H9 (cell line): ENCODE results near the gene LNP1. TPM values are rescaled to one million over a fixed set of nuclear protein-coding genes. Genes with fewer than 3 reads are reported as not detected.

Experiments used
- DNase-seq: peaks from one replicate; pipeline ENCODE4 v3.0.0-alpha.2; 2017
- H2AFZ ChIP-seq: one replicate; pipeline ENCODE4 v1.6.1; 2013; ENCODE audit warnings: mild to moderate bottlenecking, low read length, control low read depth, moderate library complexity
- H2AK5ac ChIP-seq: 2 replicates; pipeline ENCODE4 v1.6.1; 2013; ENCODE audit warnings: low read length, control low read depth, mixed read lengths; ENCODE audit not compliant: insufficient read length
- H2BK120ac ChIP-seq: one replicate; pipeline ENCODE4 v1.6.1; 2013; ENCODE audit warnings: low read depth, mild to moderate bottlenecking, low read length, control low read depth, inconsistent platforms; ENCODE audit not compliant: poor library complexity, severe bottlenecking
- H2BK12ac ChIP-seq: 2 replicates; pipeline ENCODE4 v1.6.1; 2013; ENCODE audit warnings: low read length, control low read depth, mixed read lengths, low read depth; ENCODE audit not compliant: insufficient read length
- H2BK15ac ChIP-seq: 2 replicates; pipeline ENCODE4 v1.6.1; 2013; ENCODE audit warnings: low read depth, low read length, control low read depth
- H2BK20ac ChIP-seq: one replicate; pipeline ENCODE4 v1.6.1; 2013; ENCODE audit warnings: low read depth, mild to moderate bottlenecking, low read length, control low read depth, inconsistent platforms; ENCODE audit not compliant: poor library complexity, severe bottlenecking
- H2BK5ac ChIP-seq: 2 replicates; pipeline ENCODE4 v1.6.1; 2013; ENCODE audit warnings: low read length, control low read depth, mixed read lengths; ENCODE audit not compliant: insufficient read length
- H3K14ac ChIP-seq: 2 replicates; pipeline ENCODE4 v1.6.1; 2013; ENCODE audit warnings: low read length, control low read depth; ENCODE audit not compliant: insufficient read depth
- H3K18ac ChIP-seq: 2 replicates; pipeline ENCODE4 v1.6.1; 2013; ENCODE audit warnings: low read depth, mild to moderate bottlenecking, mixed read lengths, low read length, control low read depth; ENCODE audit not compliant: insufficient read length
- H3K23ac ChIP-seq: 2 replicates; pipeline ENCODE4 v1.6.1; 2013; ENCODE audit warnings: low read length, control low read depth, mixed read lengths, low read depth; ENCODE audit not compliant: insufficient read length
- H3K23me2 ChIP-seq: 2 replicates; pipeline ENCODE4 v1.6.1; 2013; ENCODE audit warnings: low read depth, mild to moderate bottlenecking, mixed read lengths, low read length, control low read depth; ENCODE audit not compliant: insufficient read length, poor library complexity, severe bottlenecking
- H3K27ac ChIP-seq: 2 replicates; pipeline ENCODE4 v1.5.1; 2013; ENCODE audit warnings: low read length, control low read depth, mixed read lengths, low read depth; ENCODE audit not compliant: insufficient read length
- H3K27me3 ChIP-seq: 2 replicates; pipeline ENCODE4 v1.6.1; 2013; ENCODE audit warnings: low read length, control low read depth, inconsistent platforms; ENCODE audit not compliant: insufficient read depth
- H3K4ac ChIP-seq: 2 replicates; pipeline ENCODE4 v1.6.1; 2013; ENCODE audit warnings: low read depth, mild to moderate bottlenecking, control low read depth, inconsistent platforms, low read length, moderate library complexity
- H3K4me1 ChIP-seq: 2 replicates; pipeline ENCODE4 v1.6.1; 2013; ENCODE audit warnings: low read length, control low read depth, inconsistent platforms; ENCODE audit not compliant: insufficient read depth
- H3K4me2 ChIP-seq: 2 replicates; pipeline ENCODE4 v1.6.1; 2013; ENCODE audit warnings: low read length, control low read depth, mixed read lengths; ENCODE audit not compliant: insufficient read length, insufficient read depth
- H3K56ac ChIP-seq: 2 replicates; pipeline ENCODE4 v1.6.1; 2013; ENCODE audit warnings: low read depth, mild to moderate bottlenecking, mixed read lengths, low read length, control low read depth; ENCODE audit not compliant: insufficient read length
- H3K79me1 ChIP-seq: 2 replicates; pipeline ENCODE4 v1.6.1; 2013; ENCODE audit warnings: low read depth, mild to moderate bottlenecking, moderate library complexity, low read length, control low read depth, inconsistent platforms; ENCODE audit not compliant: insufficient read depth, poor library complexity, severe bottlenecking
- H3K79me2 ChIP-seq: 2 replicates; pipeline ENCODE4 v1.6.1; 2013; ENCODE audit warnings: low read length, control low read depth, inconsistent platforms; ENCODE audit not compliant: insufficient read depth
- H3K9ac ChIP-seq: 2 replicates; pipeline ENCODE4 v1.6.1; 2013; ENCODE audit warnings: low read length, control low read depth, mixed read lengths; ENCODE audit not compliant: insufficient read length; ENCODE audit errors: extremely low read depth
- H3K9me3 ChIP-seq: one replicate; pipeline ENCODE4 v1.6.1; 2013; ENCODE audit warnings: low read depth, low read length, inconsistent platforms; ENCODE audit not compliant: control insufficient read depth
- H3T11ph ChIP-seq: one replicate; pipeline ENCODE4 v1.6.1; 2013; ENCODE audit warnings: mild to moderate bottlenecking, low read length, control low read depth, inconsistent platforms
- H4K20me1 ChIP-seq: one replicate; pipeline ENCODE4 v1.6.1; 2013; ENCODE audit not compliant: control insufficient read depth, insufficient read length, insufficient read depth
- H4K5ac ChIP-seq: 2 replicates; pipeline ENCODE4 v1.6.1; 2013; ENCODE audit warnings: low read depth, mild to moderate bottlenecking, mixed read lengths, low read length, control low read depth; ENCODE audit not compliant: insufficient read length
- H4K8ac ChIP-seq: replicated peaks from 2 replicates; pipeline ENCODE4 v1.6.1; 2013; ENCODE audit warnings: low read length, control low read depth, mixed read lengths, low read depth; ENCODE audit not compliant: insufficient read length
- H4K91ac ChIP-seq: 2 replicates; pipeline ENCODE4 v1.6.1; 2013; ENCODE audit warnings: low read depth, mild to moderate bottlenecking, moderate library complexity, mixed read lengths, low read length, control low read depth; ENCODE audit not compliant: insufficient read length
- H3K27ac Mint-ChIP-seq, 3 experiments: 2 replicates in 2 of 3; 3 replicates in 1 of 3; pipeline ENCODE4 v1.8.0; 2020 to 2021; ENCODE audit warnings: mixed read lengths in 3 of 3, mild to moderate bottlenecking in 1 of 3, moderate library complexity in 1 of 3
- H3K27me3 Mint-ChIP-seq: 2 replicates; pipeline ENCODE4 v1.8.0; 2021; ENCODE audit warnings: low read depth, mild to moderate bottlenecking, moderate library complexity, mixed read lengths
- H3K36me3 Mint-ChIP-seq, 3 experiments: 2 replicates in 2 of 3; 3 replicates in 1 of 3; pipeline ENCODE4 v1.8.0; 2020 to 2021; ENCODE audit warnings: low read depth in 3 of 3, mixed read lengths in 3 of 3; ENCODE audit not compliant: insufficient read depth in 1 of 3
- H3K4me1 Mint-ChIP-seq, 2 experiments: 2 replicates each; pipeline ENCODE4 v1.8.0; 2020; ENCODE audit warnings: mixed read lengths in 2 of 2
- H3K4me3 Mint-ChIP-seq, 2 experiments: 2 replicates in 1 of 2; 3 replicates in 1 of 2; pipeline ENCODE4 v1.8.0; 2020 to 2021; ENCODE audit warnings: mild to moderate bottlenecking in 2 of 2, mixed read lengths in 2 of 2, moderate library complexity in 1 of 2
- H3K9me3 Mint-ChIP-seq, 2 experiments: 2 replicates in 1 of 2; 3 replicates in 1 of 2; pipeline ENCODE4 v1.8.0; 2020; ENCODE audit warnings: mild to moderate bottlenecking in 2 of 2, mixed read lengths in 2 of 2, moderate library complexity in 1 of 2
- WGBS: extraction: QIAGEN DNeasy Blood & Tissue Kit; methylation state at CpG from one replicate; pipeline ENCODE4 v1.1.7; 2013; ENCODE audit warnings: missing lambda C conversion rate, low lambda C conversion rate, mixed read lengths; ENCODE audit not compliant: insufficient read length; ENCODE audit errors: extremely low coverage; 5-methylcytosine and 5-hydroxymethylcytosine counted together
- total RNA-seq: library from RNA; stranded (reverse); gene quantifications from 2 replicates; pipeline ENCODE4 v1.2.1, GENCODE V29; 2021
- TF ChIP-seq, protein P1 (sequence below): fragments of 200-600 bp; sonication (generic); conservative IDR thresholded peaks from 3 replicates; pipeline ENCODE4 v1.8.0; 2021; ENCODE audit warnings: antibody characterized with exemption, mild to moderate bottlenecking

LNP1 gene
- total RNA-seq, 1 experiment from 2014 or later, result 4.1 TPM

DNA sequence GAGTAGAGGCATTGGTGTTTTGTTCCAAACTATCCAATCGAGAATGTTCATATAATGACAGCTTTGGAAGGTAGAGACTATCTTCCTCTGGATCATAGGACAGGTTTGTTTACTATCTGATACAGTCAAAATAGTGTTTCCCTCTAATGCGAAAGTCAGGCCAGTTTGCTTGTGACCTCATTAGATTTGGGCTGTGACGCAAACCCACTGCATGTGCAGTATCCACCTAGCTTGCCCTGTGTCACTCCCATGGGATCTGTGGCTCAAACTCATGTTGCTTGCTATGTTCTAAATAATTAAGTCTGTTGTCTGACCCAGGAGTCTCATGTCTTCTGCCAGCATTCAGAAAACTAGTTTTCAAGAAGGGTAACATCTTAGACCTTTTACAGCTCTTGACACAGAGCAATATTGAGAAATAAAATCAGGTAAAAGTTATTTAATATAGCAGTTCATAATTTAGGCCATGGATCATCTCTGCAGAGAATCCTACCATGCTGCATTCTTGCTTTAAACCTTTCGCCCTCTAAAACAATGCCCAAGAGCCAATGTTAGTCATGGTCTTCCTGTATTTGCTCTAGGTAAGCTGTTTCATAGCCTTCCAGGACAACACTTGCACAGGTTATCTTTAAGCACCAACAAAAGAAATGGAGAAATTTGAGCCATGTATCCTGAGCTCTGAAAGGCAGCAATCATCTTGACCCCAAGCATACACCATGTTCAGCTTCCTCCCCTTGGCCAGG is 40.4 kb upstream of the LNP1 start:
- H3K27ac Mint-ChIP-seq, result no peak overlapping the region; a peak in 1 of 7 replicates
- H3K9me3 Mint-ChIP-seq, result peaks cover 0 to 3% of the 10 kb centered on the region in 2 experiments; a peak in 1 of 5 replicates
- H3K4me1 Mint-ChIP-seq, result no peaks in the 10 kb centered on the region
- H4K20me1 ChIP-seq, result no peaks in the 10 kb centered on the region
- H3K9ac ChIP-seq, result no peak overlapping the region
- no peak overlapping the region for H3K4ac ChIP-seq
- no peak overlapping the region for H3K18ac ChIP-seq
- H3K14ac ChIP-seq, result no peak overlapping the region
- H2BK20ac ChIP-seq, result no peak overlapping the region
- no peak overlapping the region for H2BK15ac ChIP-seq
- H3K79me1 ChIP-seq, result no peaks in the 10 kb centered on the region
- DNase-seq, result no peak
- H3K27me3 Mint-ChIP-seq, result no peaks in the 10 kb centered on the region
- H2BK12ac ChIP-seq, result no peak overlapping the region
- H3K4me3 Mint-ChIP-seq, result no peak overlapping the region
- H4K8ac ChIP-seq, result no peak overlapping the region
- H2BK120ac ChIP-seq, result no peak overlapping the region
- H3K27ac ChIP-seq, result no peak overlapping the region
- no peak overlapping the region for H3K4me2 ChIP-seq
- no CpG with 5 or more reads among the region's 4 CpGs for WGBS
- H3K79me2 ChIP-seq, result no peaks in the 10 kb centered on the region
- H3K23ac ChIP-seq, result no peak overlapping the region
- H4K5ac ChIP-seq, result no peak overlapping the region
- no peak overlapping the region for H2AK5ac ChIP-seq
- TF ChIP-seq, protein P1, sequence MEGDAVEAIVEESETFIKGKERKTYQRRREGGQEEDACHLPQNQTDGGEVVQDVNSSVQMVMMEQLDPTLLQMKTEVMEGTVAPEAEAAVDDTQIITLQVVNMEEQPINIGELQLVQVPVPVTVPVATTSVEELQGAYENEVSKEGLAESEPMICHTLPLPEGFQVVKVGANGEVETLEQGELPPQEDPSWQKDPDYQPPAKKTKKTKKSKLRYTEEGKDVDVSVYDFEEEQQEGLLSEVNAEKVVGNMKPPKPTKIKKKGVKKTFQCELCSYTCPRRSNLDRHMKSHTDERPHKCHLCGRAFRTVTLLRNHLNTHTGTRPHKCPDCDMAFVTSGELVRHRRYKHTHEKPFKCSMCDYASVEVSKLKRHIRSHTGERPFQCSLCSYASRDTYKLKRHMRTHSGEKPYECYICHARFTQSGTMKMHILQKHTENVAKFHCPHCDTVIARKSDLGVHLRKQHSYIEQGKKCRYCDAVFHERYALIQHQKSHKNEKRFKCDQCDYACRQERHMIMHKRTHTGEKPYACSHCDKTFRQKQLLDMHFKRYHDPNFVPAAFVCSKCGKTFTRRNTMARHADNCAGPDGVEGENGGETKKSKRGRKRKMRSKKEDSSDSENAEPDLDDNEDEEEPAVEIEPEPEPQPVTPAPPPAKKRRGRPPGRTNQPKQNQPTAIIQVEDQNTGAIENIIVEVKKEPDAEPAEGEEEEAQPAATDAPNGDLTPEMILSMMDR, result no peak
- peaks cover 15 to 46% (median 45%) of the 10 kb centered on the region in 3 experiments; a peak in 6 of 7 replicates for H3K36me3 Mint-ChIP-seq
- H4K91ac ChIP-seq, result no peak overlapping the region
- no peak overlapping the region for H2BK5ac ChIP-seq
- H2AFZ ChIP-seq, result no peak overlapping the region
- H3T11ph ChIP-seq, result no peak overlapping the region
- no peaks in the 10 kb centered on the region for H3K23me2 ChIP-seq
- H3K27me3 ChIP-seq, result no peaks in the 10 kb centered on the region
- H3K4me1 ChIP-seq, result no peaks in the 10 kb centered on the region
- no peaks in the 10 kb centered on the region for H3K9me3 ChIP-seq
- H3K56ac ChIP-seq, result no peak overlapping the region
